A673 (cell line): ENCODE results near the gene CD53. TPM values are rescaled to one million over a fixed set of nuclear protein-coding genes. Genes with fewer than 3 reads are reported as not detected.

Experiments
- BruUV-seq: library from RNA; stranded (reverse); fragments of 400-500 nt; replicated peaks from 2 replicates; lab custom pipeline; 2021; lab: Mats Ljungman, UMichigan
- CTCF ChIA-PET: fragments of 300-600 bp; sonication (Branson Sonifier 250); formaldehyde crosslinking; loops from one replicate; lab custom pipeline; 2022; ENCODE audit warnings: antibody characterized with exemption; lab: Charles Lee
- POLR2A ChIA-PET: fragments of 300-600 bp; sonication (Branson Sonifier 250); formaldehyde crosslinking; loops from one replicate; lab custom pipeline; 2022; ENCODE audit warnings: antibody characterized with exemption; ENCODE audit not compliant: low non-redundant PET; lab: Charles Lee
- DNase-seq: peaks from one replicate; pipeline ENCODE4 v3.0.0-alpha.2; 2015; ENCODE audit warnings: low spot score
- H3K27ac ChIP-seq: fragments of 200-600 bp; sonication (generic); 2 replicates; pipeline ENCODE4 v1.5.1; 2016; ENCODE audit warnings: mixed run types, low read depth, mild to moderate bottlenecking, mixed read lengths, antibody characterized with exemption, low read length; ENCODE audit not compliant: poor library complexity, severe bottlenecking
- H3K27me3 ChIP-seq: fragments of 200-600 bp; sonication (generic); replicated peaks from 2 replicates; pipeline ENCODE4 v1.6.1; 2017; ENCODE audit warnings: mixed run types, low read depth, mild to moderate bottlenecking, mixed read lengths, antibody characterized with exemption, low read length; ENCODE audit not compliant: insufficient read depth, poor library complexity
- H3K36me3 ChIP-seq: fragments of 200-600 bp; sonication (generic); 2 replicates; pipeline ENCODE4 v1.6.1; 2016; ENCODE audit warnings: mixed run types, mild to moderate bottlenecking, mixed read lengths, antibody characterized with exemption, low read length; ENCODE audit not compliant: insufficient read depth, poor library complexity, severe bottlenecking
- H3K4me1 ChIP-seq: fragments of 200-600 bp; sonication (generic); 2 replicates; pipeline ENCODE4 v1.6.1; 2017; ENCODE audit warnings: mixed run types, mild to moderate bottlenecking, mixed read lengths, antibody characterized with exemption, low read length; ENCODE audit not compliant: insufficient read depth, poor library complexity, severe bottlenecking
- H3K4me3 ChIP-seq: fragments of 200-600 bp; sonication (generic); 2 replicates; pipeline ENCODE4 v1.5.1; 2016; ENCODE audit warnings: low read depth, mixed run types, mild to moderate bottlenecking, mixed read lengths, low read length; ENCODE audit not compliant: poor library complexity, severe bottlenecking
- H3K9me3 ChIP-seq: fragments of 200-600 bp; sonication (generic); 2 replicates; pipeline ENCODE4 v1.6.1; 2016; ENCODE audit warnings: mixed run types, low read depth, mild to moderate bottlenecking, mixed read lengths, antibody characterized with exemption, low read length; ENCODE audit not compliant: poor library complexity, severe bottlenecking
- EZH2 ChIP-seq: fragments of 200-600 bp; sonication (generic); IDR thresholded peaks from 2 replicates; pipeline ENCODE4 v1.6.1; 2017; ENCODE audit warnings: borderline replicate concordance, low read depth, mild to moderate bottlenecking, mixed read lengths, antibody characterized with exemption, low read length; ENCODE audit not compliant: poor library complexity, severe bottlenecking
- intact Hi-C: fragments of 100-400 bp; cut with micrococcal nuclease; formaldehyde crosslinking; loops from one replicate; pipeline ENCODE4 v1.10.0; 2022; ENCODE audit not compliant: unreplicated experiment
- total RNA-seq: library from RNA; stranded (reverse); gene quantifications from 2 replicates; pipeline ENCODE4 v1.2.3, GENCODE V29; 2021
- TF ChIP-seq, protein P1 (sequence below): fragments of 300-800, 200-600 bp; sonication (generic); conservative IDR thresholded peaks from 2 replicates; pipeline ENCODE4 v1.5.1; 2017; ENCODE audit warnings: low read depth, mild to moderate bottlenecking, antibody characterized with exemption, low read length, moderate library complexity, mixed read lengths

The CD53 gene
- total RNA-seq, 1 experiment from 2014 or later: 0.19 TPM

DNA sequence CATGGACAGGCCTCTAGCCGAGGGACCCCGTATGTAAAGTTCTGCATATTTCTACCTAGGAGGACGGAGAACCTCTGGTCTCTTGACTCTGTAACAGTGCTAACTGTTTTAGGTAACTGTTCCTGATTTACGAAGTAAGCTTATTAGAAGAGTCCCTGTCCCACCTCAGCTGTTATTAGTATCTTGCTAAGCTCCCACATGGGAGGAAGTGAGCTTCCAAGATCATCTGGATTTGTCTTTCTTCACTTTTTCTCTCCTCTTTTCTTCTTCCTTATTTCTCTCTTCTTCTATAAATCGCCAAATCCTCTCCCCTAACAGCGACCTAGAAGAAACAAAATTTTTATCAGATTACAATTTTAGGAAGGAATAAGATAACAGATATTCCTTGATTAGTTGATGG is 4.4 kb downstream of the CD53 start:
- H3K27me3 ChIP-seq: peaks cover 6% of the 10 kb centered on the region
- BruUV-seq: no TSS peak
- TF ChIP-seq, protein P1, sequence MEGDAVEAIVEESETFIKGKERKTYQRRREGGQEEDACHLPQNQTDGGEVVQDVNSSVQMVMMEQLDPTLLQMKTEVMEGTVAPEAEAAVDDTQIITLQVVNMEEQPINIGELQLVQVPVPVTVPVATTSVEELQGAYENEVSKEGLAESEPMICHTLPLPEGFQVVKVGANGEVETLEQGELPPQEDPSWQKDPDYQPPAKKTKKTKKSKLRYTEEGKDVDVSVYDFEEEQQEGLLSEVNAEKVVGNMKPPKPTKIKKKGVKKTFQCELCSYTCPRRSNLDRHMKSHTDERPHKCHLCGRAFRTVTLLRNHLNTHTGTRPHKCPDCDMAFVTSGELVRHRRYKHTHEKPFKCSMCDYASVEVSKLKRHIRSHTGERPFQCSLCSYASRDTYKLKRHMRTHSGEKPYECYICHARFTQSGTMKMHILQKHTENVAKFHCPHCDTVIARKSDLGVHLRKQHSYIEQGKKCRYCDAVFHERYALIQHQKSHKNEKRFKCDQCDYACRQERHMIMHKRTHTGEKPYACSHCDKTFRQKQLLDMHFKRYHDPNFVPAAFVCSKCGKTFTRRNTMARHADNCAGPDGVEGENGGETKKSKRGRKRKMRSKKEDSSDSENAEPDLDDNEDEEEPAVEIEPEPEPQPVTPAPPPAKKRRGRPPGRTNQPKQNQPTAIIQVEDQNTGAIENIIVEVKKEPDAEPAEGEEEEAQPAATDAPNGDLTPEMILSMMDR: no peak
- no peak for TF ChIP-seq EZH2
- CTCF ChIA-PET: no interaction called here
- no peak for DNase-seq
- no peaks in the 10 kb centered on the region for H3K4me1 ChIP-seq
- H3K27ac ChIP-seq: no peak overlapping the region
- no peak overlapping the region for H3K4me3 ChIP-seq
- POLR2A ChIA-PET: no interaction called here
- H3K36me3 ChIP-seq: no peaks in the 10 kb centered on the region
- intact Hi-C loops: no loop called here
- no peaks in the 10 kb centered on the region for H3K9me3 ChIP-seq

DNA sequence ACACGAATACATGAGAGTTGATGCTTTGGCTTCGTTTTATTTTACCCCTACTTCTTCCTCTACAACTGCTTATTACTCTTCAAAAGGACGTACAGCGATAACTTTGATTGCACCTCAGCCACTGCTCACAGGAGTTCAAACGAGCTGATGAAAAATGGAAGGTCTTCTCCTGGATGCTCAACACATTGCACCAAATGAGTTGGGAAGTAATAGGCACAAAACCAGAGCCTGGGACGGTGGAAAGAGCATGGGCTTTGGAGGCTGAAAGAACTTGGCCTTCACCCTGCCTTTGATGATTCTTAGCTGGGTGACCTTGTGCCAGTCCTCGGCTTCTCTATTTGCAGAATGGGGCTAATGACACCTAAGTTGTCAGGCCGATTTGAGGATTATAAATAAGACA is 4.8 kb downstream of the CD53 start:
- DNase-seq: no peak
- Histone ChIP-seq H3K4me3 (no peak overlapping the region), H3K4me1 (no peaks in the 10 kb centered on the region), H3K27me3 (peaks cover 10% of the 10 kb centered on the region), H3K9me3 (no peaks in the 10 kb centered on the region), H3K36me3 (no peaks in the 10 kb centered on the region), H3K27ac (no peak overlapping the region)
- ChIA-PET CTCF (no interaction called here), POLR2A (no interaction called here)
- no TSS peak for BruUV-seq
- intact Hi-C loops: no loop called here
- TF ChIP-seq, protein P1: no peak
- TF ChIP-seq EZH2: no peak

DNA sequence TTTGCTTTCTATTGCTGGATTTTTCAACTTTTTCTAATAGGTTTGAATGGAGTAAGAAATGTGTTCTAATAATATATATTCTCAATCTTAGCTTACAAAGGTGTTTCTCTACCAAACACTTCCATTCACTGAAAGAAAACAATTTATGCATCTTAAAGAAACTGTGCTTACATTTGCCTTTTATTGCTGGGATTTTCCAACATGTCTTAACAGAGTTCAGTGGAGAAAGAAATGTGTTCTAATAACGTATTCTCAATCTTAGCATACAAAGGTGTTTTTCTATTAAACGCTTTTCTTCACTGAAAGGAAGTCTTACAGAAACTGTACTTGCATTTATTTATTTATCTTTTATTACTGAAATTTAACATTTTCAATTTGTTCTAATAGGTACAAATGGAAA is 5.6 kb downstream of the CD53 start:
- no TSS peak for BruUV-seq
- TF ChIP-seq EZH2: no peak
- TF ChIP-seq, protein P1: no peak
- Histone ChIP-seq H3K9me3 (no peaks in the 10 kb centered on the region), H3K4me3 (no peak overlapping the region), H3K27me3 (peaks cover 18% of the 10 kb centered on the region), H3K4me1 (no peaks in the 10 kb centered on the region), H3K36me3 (no peaks in the 10 kb centered on the region), H3K27ac (no peak overlapping the region)
- intact Hi-C loops: no loop called here
- POLR2A ChIA-PET: no interaction called here
- no peak for DNase-seq
- CTCF ChIA-PET: no interaction called here
